NCI-H1105 treated with DMSO at 0.1 percent for 48 hours (cell line): ENCODE data around the gene LRRC63.
A peak's percentile ranks its signal among the peaks of the same experiment; 100 is the strongest.

ENCODE experiments used
- DNase-seq: peaks from one replicate; lab custom pipeline; 2025; lab: John Stamatoyannopoulos, UW

The LRRC63 gene

GRCh38 chr13:46313024-46313423 lies 101.3 kb downstream of the LRRC63 start:
- no peak for DNase-seq

DNA sequence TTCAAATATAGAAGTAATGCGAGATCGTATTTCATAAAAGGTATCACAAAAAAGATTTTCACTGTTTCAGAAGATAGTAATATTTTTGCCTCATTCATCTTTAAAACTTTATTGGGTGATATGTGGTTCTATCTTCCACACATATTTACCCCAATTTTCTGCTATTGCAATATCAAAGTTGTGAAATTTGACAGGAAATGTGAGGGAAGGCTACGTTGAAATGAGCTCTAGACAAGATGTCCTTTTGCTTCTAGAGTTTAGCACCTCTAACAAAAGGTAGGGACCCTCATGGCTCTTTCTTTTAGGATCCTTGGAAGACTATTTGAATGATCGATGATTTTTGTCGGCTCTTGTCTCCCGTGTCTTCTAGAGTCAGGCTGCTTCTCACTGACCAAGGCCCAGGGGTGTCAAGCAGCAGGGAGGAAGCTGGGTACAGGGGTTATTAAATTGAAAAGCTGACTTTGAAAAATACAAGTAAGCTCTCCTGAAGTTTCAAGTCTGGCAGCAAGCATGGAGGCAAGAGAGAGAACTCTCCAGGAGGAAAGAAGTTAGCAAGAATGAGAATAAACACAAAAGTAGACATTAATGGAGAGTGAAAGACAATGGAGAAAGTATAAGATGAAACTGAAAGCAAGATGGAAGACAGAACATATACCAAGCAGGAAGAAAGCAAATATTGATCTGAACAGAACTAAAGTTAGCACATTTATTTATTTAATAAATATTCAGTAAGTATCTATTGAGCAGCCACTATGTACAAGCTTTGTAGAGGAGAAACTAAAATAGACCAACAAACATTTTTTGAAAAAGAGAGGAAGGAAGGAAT lies 101.9 kb downstream of the LRRC63 start:
- no peak for DNase-seq

DNA sequence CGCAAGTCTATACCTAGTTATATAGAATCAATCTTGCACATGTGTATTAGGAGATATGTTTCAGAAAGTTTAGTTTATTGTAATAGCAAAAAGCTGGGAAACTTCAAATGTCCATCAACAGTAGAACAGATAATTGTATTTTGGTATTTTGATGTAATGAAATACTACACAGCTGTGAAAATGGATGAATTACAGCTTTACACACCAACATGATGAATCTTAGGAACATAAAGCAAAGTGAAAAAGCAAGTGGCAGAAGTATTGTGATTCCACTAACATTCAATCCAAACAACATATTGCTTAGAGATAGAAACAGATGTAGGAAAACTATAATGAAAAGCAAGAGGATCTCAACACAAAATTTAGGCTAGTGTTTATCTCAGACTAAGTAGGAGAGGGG lies 102.9 kb downstream of the LRRC63 start:
- DNase-seq: no peak

DNA sequence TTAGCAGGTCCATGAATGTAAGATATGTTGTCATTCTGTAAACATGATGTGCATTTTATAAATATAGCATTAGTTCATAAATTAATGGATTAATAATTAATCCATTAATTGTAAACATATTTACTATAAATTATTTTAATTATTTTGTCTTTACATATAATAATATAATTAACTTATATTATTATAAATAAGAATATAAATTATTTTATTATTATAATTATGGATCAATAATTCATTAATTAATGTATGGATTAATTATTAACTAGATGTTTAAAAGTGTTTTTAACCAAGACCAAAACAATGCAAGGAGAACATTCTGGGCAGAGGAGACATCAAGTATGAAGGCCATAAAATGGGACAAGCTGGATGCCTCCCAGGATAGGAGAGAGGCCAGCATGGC lies 103.3 kb downstream of the LRRC63 start:
- DNase-seq: no peak

- DNase-seq: no peak
Observed at GRCh38 chr13:46315491-46316075, 103.9 kb downstream of the LRRC63 start.

GRCh38 chr13:46317120-46317519 lies 105.4 kb downstream of the LRRC63 start:
- DNase-seq: no peak

DNA sequence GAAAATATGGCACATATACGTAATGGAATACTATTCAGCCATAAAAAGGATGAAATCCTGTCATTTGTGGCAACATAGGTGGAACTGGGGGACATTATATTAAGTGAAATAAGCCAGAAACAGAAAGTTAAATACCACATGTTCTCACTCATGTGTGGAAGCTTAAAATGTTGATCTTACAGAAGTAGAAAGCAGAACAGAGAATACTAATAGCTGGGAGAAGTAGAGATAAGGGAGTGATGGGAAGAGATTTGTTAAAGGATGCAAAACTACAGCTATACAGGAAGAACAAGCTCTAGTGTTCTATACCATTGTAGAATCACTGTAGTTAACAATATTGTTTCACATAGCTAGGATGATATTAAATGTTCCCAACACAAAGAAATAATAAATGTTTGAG lies 107.3 kb downstream of the LRRC63 start:
- no peak for DNase-seq

GRCh38 chr13:46320406-46320805 lies 108.7 kb downstream of the LRRC63 start:
- no peak for DNase-seq

DNA sequence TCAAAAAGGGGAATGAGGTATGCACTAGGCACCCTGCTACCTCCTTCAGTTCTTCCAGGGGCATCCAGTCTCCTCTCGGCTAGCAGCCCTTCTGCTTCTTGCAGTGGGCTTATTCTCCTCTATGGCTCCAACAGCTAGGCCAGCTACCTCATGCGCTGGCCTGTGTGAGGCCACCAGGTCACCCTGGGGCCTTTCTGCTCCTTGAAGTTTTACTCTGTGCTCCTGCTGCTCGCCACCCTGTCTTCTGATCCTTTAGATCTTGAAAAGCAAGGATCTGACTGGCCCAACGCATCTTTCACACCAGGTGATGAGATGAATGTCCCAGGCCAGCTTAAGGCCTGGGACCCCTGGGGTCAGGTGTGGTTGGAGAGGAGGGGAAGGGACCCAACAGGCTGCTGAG lies 109.1 kb downstream of the LRRC63 start:
- DNase-seq: no peak

DNA sequence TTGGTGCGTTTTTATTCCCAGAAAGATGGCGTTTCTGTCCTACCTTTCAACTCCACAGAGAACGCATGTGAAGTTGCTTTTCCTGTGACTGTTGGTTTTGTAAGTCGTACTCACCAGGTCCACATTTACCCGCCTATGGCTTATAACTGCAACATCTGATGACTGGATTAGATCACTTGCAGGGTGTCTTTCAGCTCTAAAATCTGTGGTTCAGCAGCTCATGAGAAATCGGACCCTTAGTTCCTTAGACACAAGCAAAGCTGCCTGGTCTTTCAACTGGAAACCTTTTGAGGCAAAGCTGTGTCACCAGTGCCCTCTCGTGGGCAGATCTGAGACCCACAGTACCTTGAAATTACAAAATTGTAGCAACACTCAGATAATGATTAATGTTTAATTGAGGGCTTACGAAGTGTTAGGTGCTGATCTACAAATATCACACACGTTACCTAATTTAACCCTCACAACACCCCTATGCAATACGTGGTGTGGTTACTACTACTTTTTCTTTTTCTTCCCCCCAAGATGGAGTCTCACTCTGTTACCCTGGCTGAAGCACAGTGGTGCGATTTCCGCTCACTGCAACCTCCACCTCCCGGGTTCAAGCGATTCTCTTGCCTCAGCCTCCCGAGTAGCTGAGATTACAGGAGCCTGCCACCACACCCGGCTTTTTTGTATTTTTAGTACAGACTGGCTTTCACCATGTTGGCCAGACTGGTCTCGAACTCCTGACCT lies 109.9 kb downstream of the LRRC63 start:
- peak; percentile 16 for DNase-seq

- no peak for DNase-seq
Observed at GRCh38 chr13:46324976-46325375, 113.2 kb downstream of the LRRC63 start.
